H1 (cell line): Measurements from ENCODE around the gene NPTX1. TPM values are rescaled to one million over a fixed set of nuclear protein-coding genes. Genes with fewer than 3 reads are reported as not detected.

Source experiments
- BCL11A ChIP-seq, 2 experiments: IDR thresholded peaks; one replicate each; pipeline ENCODE4 v1.6.1; 2011; ENCODE audit warnings: low read depth in 2 of 2, low read length in 2 of 2, mild to moderate bottlenecking in 2 of 2
- BRCA1 ChIP-seq: IDR thresholded peaks from 2 replicates; pipeline ENCODE4 v1.6.1; 2012; ENCODE audit warnings: low read depth, low read length, improper control_type of control experiment
- CHD1 ChIP-seq: IDR thresholded peaks from 2 replicates; pipeline ENCODE4 v1.6.1; 2012; ENCODE audit warnings: low read depth, low read length, improper control_type of control experiment
- CTBP2 ChIP-seq: IDR thresholded peaks from 2 replicates; pipeline ENCODE4 v1.7.0; 2011; ENCODE audit warnings: borderline replicate concordance, mild to moderate bottlenecking, moderate library complexity, mixed read lengths, low read length; ENCODE audit not compliant: insufficient read depth, insufficient read length
- HDAC6 ChIP-seq: IDR thresholded peaks from one replicate; pipeline ENCODE4 v1.7.1; 2012; ENCODE audit warnings: low read depth, mild to moderate bottlenecking, inconsistent platforms, low read length, moderate library complexity
- JUND ChIP-seq: IDR thresholded peaks from 2 replicates; pipeline ENCODE4 v1.6.1; 2011; ENCODE audit warnings: mild to moderate bottlenecking, improper control_type of control experiment, low read length
- MAFK ChIP-seq: IDR thresholded peaks from 2 replicates; pipeline ENCODE4 v1.6.1; 2012; ENCODE audit warnings: low read depth, mild to moderate bottlenecking, improper control_type of control experiment, low read length
- POLR2A ChIP-seq, 2 experiments: IDR thresholded peaks; 1 replicate in 1 of 2; 2 replicates in 1 of 2; pipeline ENCODE4 v1.6.1; 2011; ENCODE audit warnings: low read depth in 2 of 2, low read length in 2 of 2, mild to moderate bottlenecking in 2 of 2; ENCODE audit errors: control extremely low read depth in 1 of 2
- POLR2AphosphoS5 ChIP-seq: IDR thresholded peaks from 2 replicates; pipeline ENCODE4 v1.6.1; 2011; ENCODE audit warnings: low read depth, low read length
- RFX5 ChIP-seq: IDR thresholded peaks from 2 replicates; pipeline ENCODE4 v1.6.1; 2011; ENCODE audit warnings: low read depth, low read length, improper control_type of control experiment, borderline replicate concordance
- SIRT6 ChIP-seq: IDR thresholded peaks from one replicate; pipeline ENCODE4 v1.7.1; 2012; ENCODE audit warnings: low read length, inconsistent platforms
- SIX5 ChIP-seq: IDR thresholded peaks from 2 replicates; pipeline ENCODE4 v1.6.1; 2011; ENCODE audit warnings: mild to moderate bottlenecking, low read depth, low read length
- polyA plus RNA-seq, 7 experiments: library from polyadenylated mRNA; depleted of rRNA in 3 of 7; stranded (reverse) in 5 of 7; unstranded in 2 of 7; fragments of >200 nt in 5 of 7; fragments of 200-250 nt in 2 of 7; gene quantifications; 1 replicate in 5 of 7; 2 replicates in 1 of 7; 4 replicates in 1 of 7; pipeline versions ENCODE4 v1.2.1 to v1.2.3, GENCODE V29; 2011 to 2013; ENCODE audit warnings: missing spikeins in 2 of 7, mixed read lengths in 2 of 7
- total RNA-seq: library from RNA; stranded (reverse); fragmentation: NEBNext Ultra II Directional; extraction: Animal tissue kit (Norgen Biotek cat#: 25700); gene quantifications from 2 replicates; pipeline ENCODE4 v1.2.1, GENCODE V29; 2021
- TF ChIP-seq, protein P1 (sequence below): fragments of 300-600 bp; sonication (generic); IDR thresholded peaks from 2 replicates; pipeline ENCODE4 v1.7.1; 2012; ENCODE audit warnings: low read length, moderate library complexity, mild to moderate bottlenecking, inconsistent platforms; ENCODE audit not compliant: insufficient replicate concordance

NPTX1 gene
- total and polyA plus RNA-seq, 2 of the 8 experiments (the other 6 are each of a cell fraction or from before 2014, with no cell fraction given) = 12.0 to 17.9 TPM

DNA sequence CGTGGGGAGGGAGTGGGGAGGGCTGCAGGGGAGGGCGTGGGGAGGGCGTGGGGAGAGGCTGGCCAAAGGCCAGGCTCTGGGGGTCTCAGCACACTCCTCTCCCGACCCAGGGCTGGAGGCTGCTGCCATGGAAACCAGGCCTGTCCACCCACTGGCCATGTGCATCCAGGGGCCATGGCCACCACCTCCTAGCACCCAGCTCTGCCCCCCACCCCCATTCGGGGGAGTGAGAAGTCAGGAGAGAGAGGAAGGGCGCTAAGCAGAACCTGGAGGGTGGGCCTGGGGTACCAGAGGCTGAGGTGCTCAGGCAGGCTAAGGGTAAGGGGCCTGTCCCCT lies 31.8 kb downstream of the NPTX1 start (continued):
- TF ChIP-seq, protein P1, sequence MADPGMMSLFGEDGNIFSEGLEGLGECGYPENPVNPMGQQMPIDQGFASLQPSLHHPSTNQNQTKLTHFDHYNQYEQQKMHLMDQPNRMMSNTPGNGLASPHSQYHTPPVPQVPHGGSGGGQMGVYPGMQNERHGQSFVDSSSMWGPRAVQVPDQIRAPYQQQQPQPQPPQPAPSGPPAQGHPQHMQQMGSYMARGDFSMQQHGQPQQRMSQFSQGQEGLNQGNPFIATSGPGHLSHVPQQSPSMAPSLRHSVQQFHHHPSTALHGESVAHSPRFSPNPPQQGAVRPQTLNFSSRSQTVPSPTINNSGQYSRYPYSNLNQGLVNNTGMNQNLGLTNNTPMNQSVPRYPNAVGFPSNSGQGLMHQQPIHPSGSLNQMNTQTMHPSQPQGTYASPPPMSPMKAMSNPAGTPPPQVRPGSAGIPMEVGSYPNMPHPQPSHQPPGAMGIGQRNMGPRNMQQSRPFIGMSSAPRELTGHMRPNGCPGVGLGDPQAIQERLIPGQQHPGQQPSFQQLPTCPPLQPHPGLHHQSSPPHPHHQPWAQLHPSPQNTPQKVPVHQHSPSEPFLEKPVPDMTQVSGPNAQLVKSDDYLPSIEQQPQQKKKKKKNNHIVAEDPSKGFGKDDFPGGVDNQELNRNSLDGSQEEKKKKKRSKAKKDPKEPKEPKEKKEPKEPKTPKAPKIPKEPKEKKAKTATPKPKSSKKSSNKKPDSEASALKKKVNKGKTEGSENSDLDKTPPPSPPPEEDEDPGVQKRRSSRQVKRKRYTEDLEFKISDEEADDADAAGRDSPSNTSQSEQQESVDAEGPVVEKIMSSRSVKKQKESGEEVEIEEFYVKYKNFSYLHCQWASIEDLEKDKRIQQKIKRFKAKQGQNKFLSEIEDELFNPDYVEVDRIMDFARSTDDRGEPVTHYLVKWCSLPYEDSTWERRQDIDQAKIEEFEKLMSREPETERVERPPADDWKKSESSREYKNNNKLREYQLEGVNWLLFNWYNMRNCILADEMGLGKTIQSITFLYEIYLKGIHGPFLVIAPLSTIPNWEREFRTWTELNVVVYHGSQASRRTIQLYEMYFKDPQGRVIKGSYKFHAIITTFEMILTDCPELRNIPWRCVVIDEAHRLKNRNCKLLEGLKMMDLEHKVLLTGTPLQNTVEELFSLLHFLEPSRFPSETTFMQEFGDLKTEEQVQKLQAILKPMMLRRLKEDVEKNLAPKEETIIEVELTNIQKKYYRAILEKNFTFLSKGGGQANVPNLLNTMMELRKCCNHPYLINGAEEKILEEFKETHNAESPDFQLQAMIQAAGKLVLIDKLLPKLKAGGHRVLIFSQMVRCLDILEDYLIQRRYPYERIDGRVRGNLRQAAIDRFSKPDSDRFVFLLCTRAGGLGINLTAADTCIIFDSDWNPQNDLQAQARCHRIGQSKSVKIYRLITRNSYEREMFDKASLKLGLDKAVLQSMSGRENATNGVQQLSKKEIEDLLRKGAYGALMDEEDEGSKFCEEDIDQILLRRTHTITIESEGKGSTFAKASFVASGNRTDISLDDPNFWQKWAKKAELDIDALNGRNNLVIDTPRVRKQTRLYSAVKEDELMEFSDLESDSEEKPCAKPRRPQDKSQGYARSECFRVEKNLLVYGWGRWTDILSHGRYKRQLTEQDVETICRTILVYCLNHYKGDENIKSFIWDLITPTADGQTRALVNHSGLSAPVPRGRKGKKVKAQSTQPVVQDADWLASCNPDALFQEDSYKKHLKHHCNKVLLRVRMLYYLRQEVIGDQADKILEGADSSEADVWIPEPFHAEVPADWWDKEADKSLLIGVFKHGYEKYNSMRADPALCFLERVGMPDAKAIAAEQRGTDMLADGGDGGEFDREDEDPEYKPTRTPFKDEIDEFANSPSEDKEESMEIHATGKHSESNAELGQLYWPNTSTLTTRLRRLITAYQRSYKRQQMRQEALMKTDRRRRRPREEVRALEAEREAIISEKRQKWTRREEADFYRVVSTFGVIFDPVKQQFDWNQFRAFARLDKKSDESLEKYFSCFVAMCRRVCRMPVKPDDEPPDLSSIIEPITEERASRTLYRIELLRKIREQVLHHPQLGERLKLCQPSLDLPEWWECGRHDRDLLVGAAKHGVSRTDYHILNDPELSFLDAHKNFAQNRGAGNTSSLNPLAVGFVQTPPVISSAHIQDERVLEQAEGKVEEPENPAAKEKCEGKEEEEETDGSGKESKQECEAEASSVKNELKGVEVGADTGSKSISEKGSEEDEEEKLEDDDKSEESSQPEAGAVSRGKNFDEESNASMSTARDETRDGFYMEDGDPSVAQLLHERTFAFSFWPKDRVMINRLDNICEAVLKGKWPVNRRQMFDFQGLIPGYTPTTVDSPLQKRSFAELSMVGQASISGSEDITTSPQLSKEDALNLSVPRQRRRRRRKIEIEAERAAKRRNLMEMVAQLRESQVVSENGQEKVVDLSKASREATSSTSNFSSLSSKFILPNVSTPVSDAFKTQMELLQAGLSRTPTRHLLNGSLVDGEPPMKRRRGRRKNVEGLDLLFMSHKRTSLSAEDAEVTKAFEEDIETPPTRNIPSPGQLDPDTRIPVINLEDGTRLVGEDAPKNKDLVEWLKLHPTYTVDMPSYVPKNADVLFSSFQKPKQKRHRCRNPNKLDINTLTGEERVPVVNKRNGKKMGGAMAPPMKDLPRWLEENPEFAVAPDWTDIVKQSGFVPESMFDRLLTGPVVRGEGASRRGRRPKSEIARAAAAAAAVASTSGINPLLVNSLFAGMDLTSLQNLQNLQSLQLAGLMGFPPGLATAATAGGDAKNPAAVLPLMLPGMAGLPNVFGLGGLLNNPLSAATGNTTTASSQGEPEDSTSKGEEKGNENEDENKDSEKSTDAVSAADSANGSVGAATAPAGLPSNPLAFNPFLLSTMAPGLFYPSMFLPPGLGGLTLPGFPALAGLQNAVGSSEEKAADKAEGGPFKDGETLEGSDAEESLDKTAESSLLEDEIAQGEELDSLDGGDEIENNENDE = no peak
- TF ChIP-seq RFX5 = no peak
- no peak for TF ChIP-seq POLR2AphosphoS5
- no peak for TF ChIP-seq SIRT6
- no peak for TF ChIP-seq BRCA1
- no peak for TF ChIP-seq HDAC6
- no peak for TF ChIP-seq MAFK
- no peak for TF ChIP-seq POLR2A (IDR thresholded peaks at IDR 0.05; ENCODE audit: control extremely low read depth in 1 of 2, low read depth in 2 of 2, low read length in 2 of 2)
- TF ChIP-seq CTBP2 = no peak
- no peak for TF ChIP-seq CHD1
- TF ChIP-seq JUND = no peak
- TF ChIP-seq BCL11A (IDR thresholded peaks at IDR 0.05; ENCODE audit: low read depth in 2 of 2, low read length in 2 of 2) = no peak
- TF ChIP-seq SIX5 = no peak
- TF ChIP-seq, all 59 proteins: peak for 0
